ENCODE measurements around the gene MRGPRX1. TPM values are rescaled to one million over a fixed set of nuclear protein-coding genes. Genes with fewer than 3 reads are reported as not detected.
A peak's percentile ranks its signal among the peaks of the same experiment; 100 is the strongest.

The MRGPRX1 gene
- not detected in 2 replicates for total RNA-seq

DNA sequence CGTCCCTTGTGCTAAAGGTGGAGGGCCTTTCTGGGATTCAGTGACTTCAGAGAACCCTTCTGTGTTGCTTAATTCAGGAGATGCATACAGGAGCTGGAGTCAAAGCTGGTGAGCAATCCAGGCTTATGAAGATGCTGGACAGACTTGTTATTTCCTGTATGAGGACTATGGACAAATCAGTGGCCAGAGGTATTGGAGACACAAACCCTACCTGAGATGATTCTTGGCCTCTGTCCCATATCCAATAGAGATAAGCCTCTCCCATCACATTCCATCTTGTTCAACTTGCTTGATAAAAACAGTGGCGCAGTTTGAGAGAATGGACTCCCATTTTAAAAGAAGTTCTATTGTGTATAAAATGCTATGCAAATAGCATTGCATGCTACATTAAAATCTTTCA lies at the start of gene MRGPRX1:
Gene MRGPRX1, minus strand, starts transcription at position 101 of the 400 bp plus-strand sequence. CDS start 4,630 bp downstream, outside the sequence.
- TF ChIP-seq, protein P1, sequence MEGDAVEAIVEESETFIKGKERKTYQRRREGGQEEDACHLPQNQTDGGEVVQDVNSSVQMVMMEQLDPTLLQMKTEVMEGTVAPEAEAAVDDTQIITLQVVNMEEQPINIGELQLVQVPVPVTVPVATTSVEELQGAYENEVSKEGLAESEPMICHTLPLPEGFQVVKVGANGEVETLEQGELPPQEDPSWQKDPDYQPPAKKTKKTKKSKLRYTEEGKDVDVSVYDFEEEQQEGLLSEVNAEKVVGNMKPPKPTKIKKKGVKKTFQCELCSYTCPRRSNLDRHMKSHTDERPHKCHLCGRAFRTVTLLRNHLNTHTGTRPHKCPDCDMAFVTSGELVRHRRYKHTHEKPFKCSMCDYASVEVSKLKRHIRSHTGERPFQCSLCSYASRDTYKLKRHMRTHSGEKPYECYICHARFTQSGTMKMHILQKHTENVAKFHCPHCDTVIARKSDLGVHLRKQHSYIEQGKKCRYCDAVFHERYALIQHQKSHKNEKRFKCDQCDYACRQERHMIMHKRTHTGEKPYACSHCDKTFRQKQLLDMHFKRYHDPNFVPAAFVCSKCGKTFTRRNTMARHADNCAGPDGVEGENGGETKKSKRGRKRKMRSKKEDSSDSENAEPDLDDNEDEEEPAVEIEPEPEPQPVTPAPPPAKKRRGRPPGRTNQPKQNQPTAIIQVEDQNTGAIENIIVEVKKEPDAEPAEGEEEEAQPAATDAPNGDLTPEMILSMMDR (IDR thresholded peaks at IDR 0.05; ENCODE audit: insufficient read depth, low read length, severe bottlenecking): no peak
- no peaks in the 10 kb centered on the region for H3K27me3 ChIP-seq (ENCODE audit: control insufficient read depth, insufficient read depth, low read length)
- no peak for DNase-seq (ENCODE audit: low read depth)
- peak; percentile 89 for FAIRE-seq
- H3K4me3 ChIP-seq (ENCODE audit: low read depth, low read length): no peak within 1 kb of the TSS
- H3K36me3 ChIP-seq (ENCODE audit: control insufficient read depth, insufficient read depth, low read length): no peaks in the 10 kb centered on the region

DNA sequence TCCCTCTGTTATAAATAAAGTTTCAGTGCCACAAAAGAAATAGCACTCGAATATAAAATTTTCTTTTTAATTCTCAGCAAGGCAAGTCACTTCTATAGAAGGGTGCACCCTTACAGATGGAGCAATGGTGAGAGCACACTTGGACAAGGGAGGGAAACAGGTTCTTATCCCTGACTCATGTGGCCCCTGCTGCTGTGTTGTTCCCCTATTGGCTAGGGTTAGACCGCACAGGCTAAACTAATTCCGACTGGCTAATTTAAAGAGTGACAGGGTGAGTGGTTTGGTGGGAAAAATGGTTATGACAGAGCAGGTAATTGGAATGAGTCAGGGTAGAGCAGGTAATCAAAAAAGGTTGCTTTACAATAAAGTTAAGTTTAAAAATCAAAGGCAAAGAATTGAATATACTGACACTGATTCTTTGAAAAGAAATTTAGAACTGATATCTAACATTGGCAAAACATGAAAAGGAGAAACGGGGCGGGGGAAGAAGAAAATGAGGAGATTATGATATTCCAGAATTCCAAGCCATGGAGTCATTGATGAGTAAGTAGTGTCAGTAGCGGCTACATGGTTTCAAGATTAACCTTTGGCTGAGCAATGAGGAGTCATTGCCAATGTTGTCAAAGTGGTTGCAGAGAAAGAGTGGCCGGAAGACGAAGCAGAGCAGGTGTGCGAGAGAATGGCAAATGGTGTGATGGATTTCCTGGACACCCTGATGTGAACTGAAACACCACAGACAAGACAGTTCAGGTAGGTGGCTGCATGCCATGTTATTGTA lies 48.4 kb upstream of the MRGPRX1 start:
- FAIRE-seq (no peak), DNase-seq (ENCODE audit: low read depth) (no peak)
- Histone ChIP-seq H3K4me3 (ENCODE audit: low read depth, low read length) (no peak overlapping the region), H3K27me3 (ENCODE audit: control insufficient read depth, insufficient read depth, low read length) (no peaks in the 10 kb centered on the region), H3K36me3 (ENCODE audit: control insufficient read depth, insufficient read depth, low read length) (no peaks in the 10 kb centered on the region)
- TF ChIP-seq, protein P1 (IDR thresholded peaks at IDR 0.05; ENCODE audit: insufficient read depth, low read length, severe bottlenecking): no peak

DNA sequence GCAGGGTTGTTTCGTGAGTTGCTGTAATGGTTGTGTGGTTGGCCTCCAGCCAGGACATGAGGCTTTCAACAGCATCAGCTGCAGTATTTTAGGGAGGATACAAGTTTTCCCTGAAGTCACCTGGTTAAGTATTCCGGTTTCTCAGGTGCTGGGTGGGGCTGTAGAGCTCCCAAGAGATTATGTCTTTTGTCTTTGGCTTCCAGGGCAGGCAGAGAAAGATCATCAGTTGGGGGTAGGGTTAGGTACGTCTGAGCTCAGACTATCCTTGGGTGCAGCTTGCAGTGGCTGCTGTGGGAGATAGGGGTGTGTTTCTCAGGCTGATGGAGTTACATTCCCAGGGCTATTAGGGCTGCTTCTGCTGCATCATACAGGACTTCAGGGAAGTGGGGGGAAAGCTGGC lies 47.5 kb upstream of the MRGPRX1 start:
- H3K36me3 ChIP-seq (ENCODE audit: control insufficient read depth, insufficient read depth, low read length): no peaks in the 10 kb centered on the region
- FAIRE-seq (peak; percentile 43), DNase-seq (ENCODE audit: low read depth) (peak; percentile 14)
- TF ChIP-seq, protein P1 (IDR thresholded peaks at IDR 0.05; ENCODE audit: insufficient read depth, low read length, severe bottlenecking): no peak
- no peak overlapping the region for H3K4me3 ChIP-seq (ENCODE audit: low read depth, low read length)
- no peaks in the 10 kb centered on the region for H3K27me3 ChIP-seq (ENCODE audit: control insufficient read depth, insufficient read depth, low read length)

DNA sequence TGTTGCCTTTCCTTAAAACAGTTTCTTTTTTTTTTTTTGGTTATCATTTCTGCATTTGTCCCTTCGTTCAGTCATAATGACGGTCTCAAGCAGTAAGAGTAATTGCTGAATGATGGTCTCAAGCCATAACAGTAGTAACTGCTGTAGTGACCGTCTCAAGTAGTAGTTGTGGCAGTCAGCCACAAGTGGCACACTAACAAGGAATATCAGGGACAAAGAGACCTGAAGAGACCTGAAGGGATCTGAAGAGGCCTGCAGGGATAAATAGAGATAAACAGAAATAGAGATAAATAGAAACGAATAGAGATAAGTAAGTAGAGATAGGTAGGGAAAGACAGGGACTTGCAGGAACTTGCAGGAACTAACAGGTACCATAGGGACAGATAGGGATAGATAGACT lies 42.7 kb upstream of the MRGPRX1 start:
- TF ChIP-seq, protein P1 (IDR thresholded peaks at IDR 0.05; ENCODE audit: insufficient read depth, low read length, severe bottlenecking): no peak
- no peak for FAIRE-seq

DNA sequence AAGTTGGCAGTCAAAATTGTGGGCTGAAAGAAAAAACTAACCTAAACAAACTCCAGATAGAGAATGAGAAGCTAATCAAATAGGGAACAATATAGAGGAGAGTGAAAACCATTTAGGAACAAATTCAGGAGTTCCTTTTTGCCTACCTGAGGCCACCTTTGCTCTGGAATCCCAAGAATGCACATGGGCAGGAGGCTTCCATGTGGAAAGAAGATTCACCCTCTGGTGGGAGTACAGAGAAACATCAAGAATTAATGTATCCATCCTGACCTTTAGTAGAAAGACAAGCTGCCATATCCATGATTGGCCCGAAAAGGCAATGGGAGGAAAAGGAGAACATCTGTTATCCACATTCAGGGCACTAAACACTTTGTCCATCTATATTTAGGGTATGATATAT lies 35.0 kb upstream of the MRGPRX1 start:
- no peaks in the 10 kb centered on the region for H3K27me3 ChIP-seq (ENCODE audit: control insufficient read depth, insufficient read depth, low read length)
- DNase-seq (ENCODE audit: low read depth): no peak
- TF ChIP-seq, protein P1 (IDR thresholded peaks at IDR 0.05; ENCODE audit: insufficient read depth, low read length, severe bottlenecking): no peak
- H3K36me3 ChIP-seq (ENCODE audit: control insufficient read depth, insufficient read depth, low read length): no peaks in the 10 kb centered on the region
- H3K4me3 ChIP-seq (ENCODE audit: low read depth, low read length): no peak overlapping the region
- FAIRE-seq: no peak

More for the DNA sequence above, 42.7 kb upstream of the MRGPRX1 start:
- H3K36me3 ChIP-seq (ENCODE audit: control insufficient read depth, insufficient read depth, low read length): no peaks in the 10 kb centered on the region
- no peak overlapping the region for H3K4me3 ChIP-seq (ENCODE audit: low read depth, low read length)
- no peak for DNase-seq (ENCODE audit: low read depth)
- no peaks in the 10 kb centered on the region for H3K27me3 ChIP-seq (ENCODE audit: control insufficient read depth, insufficient read depth, low read length)

Data from bronchial epithelial cell (primary cell).